A549 (cell line): Measurements from ENCODE around the gene ZNF358. TPM values are rescaled to one million over a fixed set of nuclear protein-coding genes. Genes with fewer than 3 reads are reported as not detected.

Source experiments
- ATAC-seq, 2 experiments: fragments of 200-7000 bp in 1 of 2; fragments of >200 bp in 1 of 2; cut with Nextera tagmentation in 1 of 2; cut with Tn5 transposase in 1 of 2; 3 replicates each; pipeline versions ENCODE4 v1.8.0 to v1.9.1; 2018 to 2020; ENCODE audit warnings: mild to moderate bottlenecking in 1 of 2, moderate library complexity in 1 of 2
- CTCF ChIA-PET: fragments of 300-600 bp; sonication (Branson Sonifier 250); formaldehyde crosslinking; extraction: SDS; loops from one replicate; lab custom pipeline; 2021; ENCODE audit warnings: antibody characterized with exemption, inconsistent platforms; lab: Yijun Ruan, JAX
- POLR2A ChIA-PET: fragments of 350-600 bp; formaldehyde crosslinking; extraction: SDS; loops from one replicate; lab custom pipeline; 2021; ENCODE audit warnings: antibody characterized with exemption, inconsistent platforms; lab: Yijun Ruan, JAX
- DNase-seq, 2 experiments: peaks; one replicate each; pipeline versions ENCODE4 v3.0.0 to v3.0.0-alpha.2; 2011 to 2016; ENCODE audit warnings: low read depth in 1 of 2, low spot score in 1 of 2
- FAIRE-seq: peaks from 2 replicates; lab custom pipeline; 2011; peaks lifted over from hg19 to GRCh38; lab: Jason Lieb, UNC
- H3K27ac ChIP-seq, 2 experiments: fragments of >200 bp; sonication (Bioruptor Twin); formaldehyde crosslinking; 3 replicates each; pipeline ENCODE4 v1.5.1; 2016 to 2017
- H3K4me1 ChIP-seq: fragments of >200 bp; sonication (Bioruptor Twin); formaldehyde crosslinking; 3 replicates; pipeline ENCODE4 v1.6.1; 2016
- H3K4me2 ChIP-seq: fragments of >200 bp; sonication (Bioruptor Twin); formaldehyde crosslinking; 3 replicates; pipeline ENCODE4 v1.6.1; 2016
- H3K4me3 ChIP-seq: fragments of >200 bp; sonication (Bioruptor Twin); formaldehyde crosslinking; 3 replicates; pipeline ENCODE4 v1.5.1; 2016
- H3K9me3 ChIP-seq: fragments of >200 bp; sonication (Bioruptor Twin); formaldehyde crosslinking; 3 replicates; pipeline ENCODE4 v1.6.1; 2016
- BHLHE40 ChIP-seq: IDR thresholded peaks from 2 replicates; pipeline ENCODE4 v1.6.1; 2012; ENCODE audit warnings: low read depth, low read length, inconsistent platforms
- EHF ChIP-seq: fragments of 250-450 bp; sonication (Bioruptor Pico); IDR thresholded peaks from 2 replicates; pipeline ENCODE4 v1.5.0; 2020; ENCODE audit warnings: mild to moderate bottlenecking
- ESRRA ChIP-seq: fragments of 150-350 bp; IDR thresholded peaks from 2 replicates; pipeline ENCODE4 v1.6.1; 2014; ENCODE audit warnings: mild to moderate bottlenecking, low read length, borderline replicate concordance
- FOSL2 ChIP-seq, 2 experiments: fragments of 450-650 bp in 1 of 2; fragments of >200 bp in 1 of 2; sonication (Bioruptor Twin) in 1 of 2; formaldehyde crosslinking; IDR thresholded peaks; 2 replicates each; pipeline versions ENCODE4 v1.5.0 to v1.6.1; 2016 to 2020; ENCODE audit warnings: mild to moderate bottlenecking in 1 of 2, moderate library complexity in 1 of 2
- HOXA7 ChIP-seq: fragments of 250-450 bp; sonication (Bioruptor Pico); IDR thresholded peaks from 2 replicates; pipeline ENCODE4 v1.5.0; 2020; ENCODE audit warnings: mild to moderate bottlenecking, moderate library complexity
- HOXB13 ChIP-seq: fragments of 250-450 bp; sonication (Bioruptor Pico); IDR thresholded peaks from 2 replicates; pipeline ENCODE4 v1.5.0; 2020; ENCODE audit warnings: low read depth, mild to moderate bottlenecking, moderate library complexity
- HOXB5 ChIP-seq: fragments of 250-450 bp; sonication (Bioruptor Pico); IDR thresholded peaks from 2 replicates; pipeline ENCODE4 v1.5.0; 2020; ENCODE audit warnings: mild to moderate bottlenecking, moderate library complexity
- JUNB ChIP-seq: fragments of >200 bp; sonication (Bioruptor Twin); formaldehyde crosslinking; IDR thresholded peaks from 2 replicates; pipeline ENCODE4 v1.6.1; 2016
- MYC ChIP-seq: IDR thresholded peaks from 2 replicates; pipeline ENCODE4 v1.6.1; 2012; ENCODE audit warnings: mild to moderate bottlenecking, inconsistent platforms, low read length, improper control_type of control experiment, borderline replicate concordance
- NPAS2 ChIP-seq: fragments of 250-450 bp; sonication (Bioruptor Pico); IDR thresholded peaks from 2 replicates; pipeline ENCODE4 v1.8.0; 2022; ENCODE audit warnings: mild to moderate bottlenecking, moderate library complexity, borderline replicate concordance
- NR3C1 ChIP-seq: fragments of >200 bp; sonication (Bioruptor Twin); formaldehyde crosslinking; IDR thresholded peaks from 3 replicates; pipeline ENCODE4 v1.6.1; 2017
- PHF8 ChIP-seq: fragments of 200-600 bp; sonication (generic); IDR thresholded peaks from 2 replicates; pipeline ENCODE4 v1.6.1; 2016; ENCODE audit warnings: low read depth, mild to moderate bottlenecking, antibody characterized with exemption, moderate library complexity, borderline replicate concordance
- RAD21 ChIP-seq, 2 experiments: fragments of >200 bp in 1 of 2; sonication (Bioruptor Twin) in 1 of 2; formaldehyde crosslinking in 1 of 2; IDR thresholded peaks in 1 of 2; conservative IDR thresholded peaks in 1 of 2; 2 replicates in 1 of 2; 3 replicates in 1 of 2; pipeline ENCODE4 v1.6.1; 2012 to 2018; ENCODE audit warnings: inconsistent platforms in 1 of 2
- RARB ChIP-seq: fragments of 250-450 bp; sonication (Bioruptor Pico); IDR thresholded peaks from 2 replicates; pipeline ENCODE4 v1.8.0; 2021; ENCODE audit warnings: mild to moderate bottlenecking, moderate library complexity
- RCOR1 ChIP-seq: fragments of 150-350 bp; IDR thresholded peaks from 2 replicates; pipeline ENCODE4 v1.6.1; 2014; ENCODE audit warnings: antibody characterized with exemption, low read length, low read depth
- RFX5 ChIP-seq: fragments of 450-650 bp; IDR thresholded peaks from 2 replicates; pipeline ENCODE4 v1.7.1; 2014; ENCODE audit warnings: antibody characterized with exemption, mild to moderate bottlenecking, moderate library complexity
- RNF2 ChIP-seq: fragments of 200-600 bp; sonication (generic); IDR thresholded peaks from 2 replicates; pipeline ENCODE4 v1.6.1; 2016; ENCODE audit warnings: low read depth, mild to moderate bottlenecking, antibody characterized with exemption, moderate library complexity, borderline replicate concordance
- SMC3 ChIP-seq: fragments of >200 bp; sonication (Bioruptor Twin); formaldehyde crosslinking; IDR thresholded peaks from 3 replicates; pipeline ENCODE4 v1.6.1; 2018; ENCODE audit warnings: inconsistent platforms
- SREBF2 ChIP-seq: fragments of 450-650 bp; IDR thresholded peaks from 2 replicates; pipeline ENCODE4 v1.6.1; 2014; ENCODE audit warnings: mild to moderate bottlenecking, moderate library complexity
- TFCP2L1 ChIP-seq: fragments of 250-450 bp; sonication (Bioruptor Pico); IDR thresholded peaks from 2 replicates; pipeline ENCODE4 v1.5.0; 2021; ENCODE audit warnings: mild to moderate bottlenecking
- ZFP36 ChIP-seq: fragments of 450-650 bp; IDR thresholded peaks from 2 replicates; pipeline ENCODE4 v1.6.1; 2014; ENCODE audit warnings: borderline replicate concordance; ENCODE audit not compliant: partially characterized antibody
- ZNF302 ChIP-seq: fragments of 250-450 bp; sonication (Bioruptor Pico); IDR thresholded peaks from 2 replicates; pipeline ENCODE4 v1.9.0; 2021; ENCODE audit warnings: inconsistent platforms, mild to moderate bottlenecking, moderate library complexity
- ZSCAN20 ChIP-seq: fragments of 250-450 bp; sonication (Bioruptor Pico); IDR thresholded peaks from 2 replicates; pipeline ENCODE4 v1.8.0; 2022; ENCODE audit warnings: mild to moderate bottlenecking, moderate library complexity
- WGBS: methylation state at CpG from one replicate; pipeline ENCODE4 v1.1.6; 2017; ENCODE audit errors: missing lambda C conversion rate; 5-methylcytosine and 5-hydroxymethylcytosine counted together
- polyA plus RNA-seq, 4 experiments: library from polyadenylated mRNA; depleted of rRNA in 3 of 4; stranded (reverse); fragments of >200 nt; fragmentation: RNase III in 1 of 4; extraction: RNeasy Plus Mini Kit Qiagen cat#74134 plus additional on column Dnase treatment in 1 of 4; gene quantifications; 2 replicates in 3 of 4; 3 replicates in 1 of 4; pipeline ENCODE4 v1.2.3, GENCODE V29; 2011 to 2017
- TF ChIP-seq, protein P1 (sequence below): fragments of >200 bp; sonication (Bioruptor Twin); formaldehyde crosslinking; IDR thresholded peaks from 3 replicates; pipeline ENCODE4 v1.5.1; 2016
- TF ChIP-seq, protein P2 (sequence below): IDR thresholded peaks from 2 replicates; pipeline ENCODE4 v1.6.1; 2012
- TF ChIP-seq, protein P3 (sequence below): IDR thresholded peaks from 2 replicates; pipeline ENCODE4 v1.6.1; 2012; ENCODE audit warnings: low read depth, borderline replicate concordance
- TF ChIP-seq, protein P4 (sequence below): fragments of 450-650 bp; IDR thresholded peaks from 2 replicates; pipeline ENCODE4 v1.6.1; 2014; ENCODE audit warnings: antibody characterized with exemption
- TF ChIP-seq, protein P5 (sequence below): fragments of >200 bp; sonication (Bioruptor Twin); formaldehyde crosslinking; IDR thresholded peaks from 2 replicates; pipeline ENCODE4 v1.6.1; 2016

The ZNF358 gene
- polyA plus RNA-seq, 2 of the 4 experiments (the other 2 are of a cell fraction), result 9.5 to 14.0 TPM

DNA sequence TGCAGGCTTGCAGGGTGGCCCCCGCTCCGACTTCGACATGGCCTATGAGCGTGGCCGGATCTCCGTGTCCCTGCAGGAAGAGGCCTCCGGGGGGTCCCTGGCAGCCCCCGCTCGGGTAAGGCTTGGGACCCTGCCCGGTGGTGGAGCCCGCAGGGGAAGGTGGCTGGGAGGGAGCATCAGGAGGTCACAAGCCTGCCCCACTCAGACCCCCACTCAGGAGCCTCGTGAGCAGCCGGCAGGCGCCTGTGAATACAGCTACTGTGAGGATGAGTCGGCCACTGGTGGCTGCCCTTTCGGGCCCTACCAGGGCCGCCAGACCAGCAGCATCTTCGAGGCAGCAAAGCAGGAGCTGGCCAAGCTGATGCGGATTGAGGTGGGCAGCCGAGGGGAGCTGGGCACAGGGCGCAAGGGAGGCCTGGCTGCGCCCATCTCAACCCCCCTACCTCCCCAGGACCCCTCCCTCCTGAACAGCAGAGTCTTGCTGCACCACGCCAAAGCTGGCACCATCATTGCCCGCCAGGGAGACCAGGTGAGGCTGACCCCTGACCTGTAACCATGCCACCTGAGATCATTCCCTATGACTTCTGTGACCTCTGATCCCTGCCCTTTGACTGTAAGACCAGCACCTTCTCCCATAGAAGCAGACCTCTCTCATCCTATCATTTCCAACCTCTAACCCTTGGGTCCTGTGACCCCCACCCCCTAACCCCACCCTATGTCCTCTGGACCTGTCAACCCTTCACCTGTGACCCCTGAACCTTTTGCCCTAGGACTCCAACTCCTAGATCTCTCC is 26.8 kb downstream of the ZNF358 start:
- Histone ChIP-seq H3K9me3 (no peaks in the 10 kb centered on the region), H3K4me3 (no peak overlapping the region), H3K27ac (no peak overlapping the region), H3K4me2 (no peak overlapping the region), H3K4me1 (no peaks in the 10 kb centered on the region)
- ChIA-PET CTCF (no interaction called here), POLR2A (no interaction called here)
- no peak for DNase-seq
- 96% methylated on average over 8 of the region's 24 CpGs for WGBS
- FAIRE-seq, result no peak
- TF ChIP-seq HOXB5 (CRISPR knock-in tag), result no peak
- no peak for TF ChIP-seq RFX5
- no peak for TF ChIP-seq JUNB
- TF ChIP-seq TFCP2L1, result no peak
- no peak for TF ChIP-seq FOSL2 (IDR thresholded peaks at IDR 0.05)
- no peak for TF ChIP-seq FOSL2 (CRISPR knock-in tag; IDR thresholded peaks at IDR 0.05)
- TF ChIP-seq HOXB13 (CRISPR knock-in tag), result no peak
- TF ChIP-seq ZFP36, result no peak
- TF ChIP-seq PHF8, result no peak
- no peak for TF ChIP-seq RNF2
- TF ChIP-seq, protein P1, sequence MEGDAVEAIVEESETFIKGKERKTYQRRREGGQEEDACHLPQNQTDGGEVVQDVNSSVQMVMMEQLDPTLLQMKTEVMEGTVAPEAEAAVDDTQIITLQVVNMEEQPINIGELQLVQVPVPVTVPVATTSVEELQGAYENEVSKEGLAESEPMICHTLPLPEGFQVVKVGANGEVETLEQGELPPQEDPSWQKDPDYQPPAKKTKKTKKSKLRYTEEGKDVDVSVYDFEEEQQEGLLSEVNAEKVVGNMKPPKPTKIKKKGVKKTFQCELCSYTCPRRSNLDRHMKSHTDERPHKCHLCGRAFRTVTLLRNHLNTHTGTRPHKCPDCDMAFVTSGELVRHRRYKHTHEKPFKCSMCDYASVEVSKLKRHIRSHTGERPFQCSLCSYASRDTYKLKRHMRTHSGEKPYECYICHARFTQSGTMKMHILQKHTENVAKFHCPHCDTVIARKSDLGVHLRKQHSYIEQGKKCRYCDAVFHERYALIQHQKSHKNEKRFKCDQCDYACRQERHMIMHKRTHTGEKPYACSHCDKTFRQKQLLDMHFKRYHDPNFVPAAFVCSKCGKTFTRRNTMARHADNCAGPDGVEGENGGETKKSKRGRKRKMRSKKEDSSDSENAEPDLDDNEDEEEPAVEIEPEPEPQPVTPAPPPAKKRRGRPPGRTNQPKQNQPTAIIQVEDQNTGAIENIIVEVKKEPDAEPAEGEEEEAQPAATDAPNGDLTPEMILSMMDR, result no peak
- no peak for TF ChIP-seq RCOR1
- no peak for TF ChIP-seq SREBF2
- TF ChIP-seq EHF (CRISPR knock-in tag), result no peak
- TF ChIP-seq MYC, result no peak
- TF ChIP-seq BHLHE40, result no peak
- TF ChIP-seq ZSCAN20, result no peak
- TF ChIP-seq, protein P2, sequence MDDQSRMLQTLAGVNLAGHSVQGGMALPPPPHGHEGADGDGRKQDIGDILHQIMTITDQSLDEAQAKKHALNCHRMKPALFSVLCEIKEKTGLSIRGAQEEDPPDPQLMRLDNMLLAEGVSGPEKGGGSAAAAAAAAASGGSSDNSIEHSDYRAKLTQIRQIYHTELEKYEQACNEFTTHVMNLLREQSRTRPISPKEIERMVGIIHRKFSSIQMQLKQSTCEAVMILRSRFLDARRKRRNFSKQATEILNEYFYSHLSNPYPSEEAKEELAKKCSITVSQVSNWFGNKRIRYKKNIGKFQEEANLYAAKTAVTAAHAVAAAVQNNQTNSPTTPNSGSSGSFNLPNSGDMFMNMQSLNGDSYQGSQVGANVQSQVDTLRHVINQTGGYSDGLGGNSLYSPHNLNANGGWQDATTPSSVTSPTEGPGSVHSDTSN, result no peak
- no peak for TF ChIP-seq NR3C1
- no peak for TF ChIP-seq SMC3
- TF ChIP-seq, all 56 proteins: peak for 0
- ATAC-seq, result no peak

DNA sequence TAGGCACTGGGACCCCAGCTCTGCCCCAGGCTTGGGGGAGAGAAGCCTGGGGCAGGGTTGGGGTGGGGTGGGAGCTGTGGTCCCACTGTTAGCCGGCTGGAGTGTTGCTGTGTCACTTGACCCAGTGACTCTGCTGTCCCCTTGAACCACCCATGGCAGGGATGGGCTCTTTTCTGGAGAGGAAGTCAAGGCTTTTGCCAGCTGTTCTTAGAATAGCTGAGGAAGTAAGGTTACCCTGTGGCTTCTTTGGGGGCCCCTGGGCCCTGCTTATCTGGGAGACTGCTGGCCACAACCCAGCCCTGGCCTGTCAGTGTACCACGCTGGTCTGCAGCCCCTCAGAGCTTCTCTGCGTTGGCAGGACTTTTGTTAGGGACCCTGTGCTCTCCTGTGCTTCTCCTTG is 28.7 kb downstream of the ZNF358 start:
- H3K4me3 ChIP-seq, result no peak overlapping the region
- no peak for ATAC-seq
- DNase-seq, result no peak
- no peak for TF ChIP-seq RCOR1
- TF ChIP-seq, protein P2, result no peak
- TF ChIP-seq, protein P3, sequence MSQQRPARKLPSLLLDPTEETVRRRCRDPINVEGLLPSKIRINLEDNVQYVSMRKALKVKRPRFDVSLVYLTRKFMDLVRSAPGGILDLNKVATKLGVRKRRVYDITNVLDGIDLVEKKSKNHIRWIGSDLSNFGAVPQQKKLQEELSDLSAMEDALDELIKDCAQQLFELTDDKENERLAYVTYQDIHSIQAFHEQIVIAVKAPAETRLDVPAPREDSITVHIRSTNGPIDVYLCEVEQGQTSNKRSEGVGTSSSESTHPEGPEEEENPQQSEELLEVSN, result no peak
- TF ChIP-seq ZNF302 (CRISPR knock-in tag), result no peak
- TF ChIP-seq TFCP2L1, result no peak
- TF ChIP-seq BHLHE40, result no peak
- no peak for TF ChIP-seq NPAS2 (CRISPR knock-in tag)
- TF ChIP-seq HOXB13 (CRISPR knock-in tag), result no peak
- TF ChIP-seq ESRRA, result no peak
- no peak for TF ChIP-seq RAD21 (conservative IDR thresholded peaks at IDR 0.05 in 1 of 2, IDR thresholded peaks at IDR 0.05 in 1 of 2)
- TF ChIP-seq, protein P4, sequence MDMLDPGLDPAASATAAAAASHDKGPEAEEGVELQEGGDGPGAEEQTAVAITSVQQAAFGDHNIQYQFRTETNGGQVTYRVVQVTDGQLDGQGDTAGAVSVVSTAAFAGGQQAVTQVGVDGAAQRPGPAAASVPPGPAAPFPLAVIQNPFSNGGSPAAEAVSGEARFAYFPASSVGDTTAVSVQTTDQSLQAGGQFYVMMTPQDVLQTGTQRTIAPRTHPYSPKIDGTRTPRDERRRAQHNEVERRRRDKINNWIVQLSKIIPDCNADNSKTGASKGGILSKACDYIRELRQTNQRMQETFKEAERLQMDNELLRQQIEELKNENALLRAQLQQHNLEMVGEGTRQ, result no peak
- TF ChIP-seq, protein P5, sequence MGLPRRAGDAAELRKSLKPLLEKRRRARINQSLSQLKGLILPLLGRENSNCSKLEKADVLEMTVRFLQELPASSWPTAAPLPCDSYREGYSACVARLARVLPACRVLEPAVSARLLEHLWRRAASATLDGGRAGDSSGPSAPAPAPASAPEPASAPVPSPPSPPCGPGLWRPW, result no peak
- TF ChIP-seq RARB, result no peak
- TF ChIP-seq ZFP36, result no peak
- no peak for TF ChIP-seq HOXA7 (CRISPR knock-in tag)
- no peak for TF ChIP-seq PHF8
- FAIRE-seq, result no peak
- H3K27ac ChIP-seq, result no peak overlapping the region
- no peaks in the 10 kb centered on the region for H3K9me3 ChIP-seq
- no peaks in the 10 kb centered on the region for H3K4me1 ChIP-seq
- no peak overlapping the region for H3K4me2 ChIP-seq
- 87% methylated on average over 3 of the region's 3 CpGs for WGBS
- POLR2A ChIA-PET, result no interaction called here
- CTCF ChIA-PET, result interaction anchor here (0.7 to 2.6 kb wide), 3 partner anchors 24 to 988 kb away, joined by 3 to 5 read pairs (median 4); no protein-coding TSS in a partner anchor
